Measurements from ENCODE around the gene RNF215. TPM values are rescaled to one million over a fixed set of nuclear protein-coding genes. Genes with fewer than 3 reads are reported as not detected.

Gene RNF215
- total RNA-seq, 1 experiment from 2014 or later, result 24.0 TPM

GRCh38 chr22:30425616-30426387 lies 38.6 kb upstream of the RNF215 start, which contains the start of gene MTFP1:
MTFP1 (plus strand) TSS chr22:30425768; CDS start chr22:30425880, 112 bp downstream.
- Histone ChIP-seq H3K27me3 (ENCODE audit: insufficient read depth, low read depth) (no peaks in the 10 kb centered on the region), H3K4me3 (peak within 1 kb of the TSS; percentile 70), H3K4me1 (replicated peaks; ENCODE audit: insufficient read depth) (peaks cover 28% of the 10 kb centered on the region), H3K79me2 (ENCODE audit: low read depth) (peaks cover 22% of the 10 kb centered on the region), H2AFZ (peak within 1 kb of the TSS; percentile 83), H3K27ac (peak within 1 kb of the TSS; percentile 93), H3K4me2 (peak within 1 kb of the TSS; percentile 88), H3K9me2 (ENCODE audit: insufficient read depth) (no peaks in the 10 kb centered on the region), H3F3A (ENCODE audit: insufficient read depth, low read depth) (peaks cover 55% of the 10 kb centered on the region), H3K9me3 (ENCODE audit: insufficient read depth, low read depth) (no peaks in the 10 kb centered on the region), H4K20me1 (ENCODE audit: insufficient read depth) (no peaks in the 10 kb centered on the region), H3K36me3 (ENCODE audit: low read depth) (0 out of 2 replicates have a peak, but pooled peaks cover 8% of the 10 kb centered on the region)
- ChIA-PET POLR2A (ENCODE audit: unreplicated experiment) (interaction anchor here (0.7 to 0.9 kb wide), 3 partner anchors 28 to 181 kb away, joined by 4 to 6 read pairs (median 6); partner anchors contain the start of gene TCN2), CTCF (interaction anchor here (0.6 to 2.8 kb wide), 3 partner anchors 30 to 34 kb away, joined by 3 to 8 read pairs (median 4); partner anchors contain the start of gene SEC14L2)
- intact Hi-C loops (cut with micrococcal nuclease; ENCODE audit: unreplicated experiment), result loop anchor here (1.0 to 10.0 kb wide), 3 partner anchors 35 to 179 kb away; partner anchors contain the start of gene TCN2
- TF ChIP-seq CTCF (conservative IDR thresholded peaks at IDR 0.05), result no peak
- TF ChIP-seq EZH2 (IDR thresholded peaks at IDR 0.05; ENCODE audit: low read depth), result no peak
- BruUV-seq (replicated peaks), result no TSS peak
- DNase-seq, result peak in 1 of 2 experiments; percentile 60

- Histone ChIP-seq H4K20me1 (ENCODE audit: insufficient read depth) (no peaks in the 10 kb centered on the region), H3K4me2 (peak overlapping the region; percentile 88), H3K27ac (peak overlapping the region; percentile 93), H3K79me2 (ENCODE audit: low read depth) (peaks cover 24% of the 10 kb centered on the region), H3K36me3 (ENCODE audit: low read depth) (0 out of 2 replicates have a peak, but pooled peaks cover 9% of the 10 kb centered on the region), H3K27me3 (ENCODE audit: insufficient read depth, low read depth) (no peaks in the 10 kb centered on the region), H3K4me3 (peak overlapping the region; percentile 70), H3K9me2 (ENCODE audit: insufficient read depth) (no peaks in the 10 kb centered on the region), H2AFZ (peak overlapping the region; percentile 83), H3K9me3 (ENCODE audit: insufficient read depth, low read depth) (no peaks in the 10 kb centered on the region), H3K4me1 (replicated peaks; ENCODE audit: insufficient read depth) (peaks cover 33% of the 10 kb centered on the region), H3F3A (ENCODE audit: insufficient read depth, low read depth) (peaks cover 61% of the 10 kb centered on the region)
- no peak for DNase-seq
- intact Hi-C loops (cut with micrococcal nuclease; ENCODE audit: unreplicated experiment), result loop anchor here (10.0 kb wide), 1 partner anchor 180 kb away; the partner anchor contains the start of gene TCN2
- ChIA-PET CTCF (interaction anchor here (0.6 to 2.8 kb wide), 3 partner anchors 29 to 34 kb away, joined by 3 to 8 read pairs (median 4); partner anchors contain the start of gene SEC14L2), POLR2A (ENCODE audit: unreplicated experiment) (interaction anchor here (0.7 to 1.7 kb wide), 2 partner anchors 13 to 28 kb away, joined by 6 to 13 read pairs; no protein-coding TSS in a partner anchor)
- BruUV-seq (replicated peaks), result no TSS peak
- TF ChIP-seq CTCF (conservative IDR thresholded peaks at IDR 0.05), result no peak
- TF ChIP-seq EZH2 (IDR thresholded peaks at IDR 0.05; ENCODE audit: low read depth), result no peak
Measured at GRCh38 chr22:30425327-30425615, 38.1 kb upstream of the RNF215 start.

- peaks cover 24% of the 10 kb centered on the region for H3K79me2 ChIP-seq (ENCODE audit: low read depth)
- peaks cover 39% of the 10 kb centered on the region for H3K4me1 ChIP-seq (replicated peaks; ENCODE audit: insufficient read depth)
- intact Hi-C loops (cut with micrococcal nuclease; ENCODE audit: unreplicated experiment), result loop anchor here (1.0 to 10.0 kb wide), 2 partner anchors 27 to 180 kb away; partner anchors contain the start of genes SEC14L2 and TCN2
- peaks cover 66% of the 10 kb centered on the region for H3F3A ChIP-seq (ENCODE audit: insufficient read depth, low read depth)
- H3K4me2 ChIP-seq, result peak overlapping the region; percentile 88
- H3K9me2 ChIP-seq (ENCODE audit: insufficient read depth), result no peaks in the 10 kb centered on the region
- CTCF ChIA-PET, result interaction anchor here (0.6 to 1.5 kb wide), 7 partner anchors 16 to 99 kb away, joined by 3 to 5 read pairs (median 3); partner anchors contain the start of genes SEC14L2 and TBC1D10A
- H3K4me3 ChIP-seq, result peak overlapping the region; percentile 70
- DNase-seq, result peak in 1 of 2 experiments; percentile 27
- no peaks in the 10 kb centered on the region for H3K27me3 ChIP-seq (ENCODE audit: insufficient read depth, low read depth)
- H3K27ac ChIP-seq, result peak overlapping the region; percentile 93
- 0 out of 2 replicates have a peak, but pooled peaks cover 9% of the 10 kb centered on the region for H3K36me3 ChIP-seq (ENCODE audit: low read depth)
- POLR2A ChIA-PET (ENCODE audit: unreplicated experiment), result interaction anchor here (0.6 to 1.7 kb wide), 6 partner anchors 13 to 1088 kb away, joined by 4 to 20 read pairs (median 8); partner anchors contain the start of gene SEC14L2
- peak overlapping the region; percentile 57; the same call in 1 of the 2 replicates for H2AFZ ChIP-seq
- H4K20me1 ChIP-seq (ENCODE audit: insufficient read depth), result no peaks in the 10 kb centered on the region
- TSS peak; percentile 24 for BruUV-seq (replicated peaks)
- H3K9me3 ChIP-seq (ENCODE audit: insufficient read depth, low read depth), result no peaks in the 10 kb centered on the region
- TF ChIP-seq EZH2 (IDR thresholded peaks at IDR 0.05; ENCODE audit: low read depth) (no peak), CTCF (conservative IDR thresholded peaks at IDR 0.05) (peak; percentile 19; the same call in 1 of the 2 replicates)
Measured at GRCh38 chr22:30424534-30425326, 37.5 kb upstream of the RNF215 start.
